Transverse colon (tissue), 4 donors: ENCODE data around the gene SFMBT1. TPM values are rescaled to one million over a fixed set of nuclear protein-coding genes. Genes with fewer than 3 reads are reported as not detected.

Source experiments
- DNase-seq: peaks from one replicate; pipeline ENCODE4 v3.0.0-alpha.2; 2019
- H3K27ac ChIP-seq, 4 donors: fragments of 200-600 bp; sonication (generic); 2 replicates each; pipeline ENCODE4 v1.5.1; 2016 to 2018; ENCODE audit warnings: inconsistent platforms in 4 of 4
- H3K27me3 ChIP-seq: fragments of 200-600 bp; sonication (generic); 2 replicates; pipeline ENCODE4 v1.5.1; 2017; ENCODE audit warnings: inconsistent platforms
- H3K36me3 ChIP-seq, 4 donors: fragments of 200-600 bp; sonication (generic); 2 replicates each; pipeline ENCODE4 v1.5.1; 2017 to 2019; ENCODE audit warnings: inconsistent platforms in 4 of 4
- H3K4me1 ChIP-seq, 4 donors: fragments of 200-600 bp; sonication (generic); 2 replicates each; pipeline ENCODE4 v1.5.1; 2017 to 2020; ENCODE audit warnings: inconsistent platforms in 4 of 4
- H3K4me3 ChIP-seq, 4 donors: fragments of 200-600 bp; sonication (generic); 1 replicate in 1 of 4; 2 replicates in 3 of 4; pipeline versions ENCODE4 v1.5.1 to v1.6.1; 2017 to 2019; ENCODE audit warnings: inconsistent platforms in 4 of 4
- H3K9me3 ChIP-seq, 2 donors: fragments of 200-600 bp; sonication (generic); 2 replicates each; pipeline ENCODE4 v1.5.1; 2017 to 2019; ENCODE audit warnings: inconsistent platforms in 2 of 2
- EP300 ChIP-seq: sonication (generic); formaldehyde crosslinking; IDR thresholded peaks from one replicate; pipeline ENCODE4 v1.6.1; 2017; ENCODE audit warnings: antibody characterized with exemption, low read depth
- POLR2A ChIP-seq: fragments of 450-650 bp; IDR thresholded peaks from one replicate; pipeline ENCODE4 v1.6.1; 2016; ENCODE audit warnings: antibody characterized with exemption, mild to moderate bottlenecking, moderate library complexity
- POLR2AphosphoS5 ChIP-seq, 3 donors: sonication (generic); formaldehyde crosslinking; IDR thresholded peaks; one replicate each; pipeline ENCODE4 v1.6.1; 2016; ENCODE audit warnings: antibody characterized with exemption in 3 of 3
- WGBS, 2 donors: methylation state at CpG; one replicate each; pipeline ENCODE4 v1.1.5; 2018; ENCODE audit warnings: low coverage in 1 of 2; 5-methylcytosine and 5-hydroxymethylcytosine counted together
- in situ Hi-C, 4 donors: fragments of 200-750 bp; cut with MboI; loops; one replicate each; pipeline versions ENCODE4 v1.15.0 to v1.15.1; 2017; ENCODE audit warnings: low sequenced_read_pairs in 3 of 4, low pct_ligation_motif_present in 1 of 4, low pct_unique_long_range_greater_than_20kb in 1 of 4
- intact Hi-C: fragments of 100-400 bp; cut with DNase I; formaldehyde crosslinking; loops from one replicate; pipeline ENCODE4 v1.15.1; 2023; ENCODE audit warnings: low total_unique reads
- total RNA-seq, 4 donors: library from RNA; depleted of rRNA; stranded (reverse); fragments of >200 nt; gene quantifications; one replicate each; pipeline ENCODE4 v1.1.0, GENCODE V29; 2016
- TF ChIP-seq, protein P1 (sequence below), 5 experiments: fragments of 200-600 bp in 3 of 5; fragments of 450-650 bp in 2 of 5; sonication (generic) in 3 of 5; IDR thresholded peaks; 1 replicate in 2 of 5; 2 replicates in 3 of 5; pipeline ENCODE4 v1.5.1; 2016 to 2017; ENCODE audit warnings: antibody characterized with exemption in 5 of 5, inconsistent platforms in 3 of 5, mild to moderate bottlenecking in 2 of 5, moderate library complexity in 1 of 5

The SFMBT1 gene
- total RNA-seq, 4 donors from 2014 or later: 1.9 to 33.0 (median 18.1) TPM

- Histone ChIP-seq H3K27me3 (no peaks in the 10 kb centered on the region), H3K4me1 (peaks cover 0 to 4% (median 0%) of the 10 kb centered on the region in 4 donors), H3K4me3 (no peak overlapping the region), H3K9me3 (no peaks in the 10 kb centered on the region), H3K27ac (peak overlapping the region in 1 of 4 donors; percentile 5), H3K36me3 (no peaks in the 10 kb centered on the region)
- in situ Hi-C loops: no loop called here
- 89 to 100% methylated on average over 1 to 5 of the region's 5 CpGs for WGBS, 2 donors
- intact Hi-C loops: no loop called here
- DNase-seq: no peak
- TF ChIP-seq, protein P1, sequence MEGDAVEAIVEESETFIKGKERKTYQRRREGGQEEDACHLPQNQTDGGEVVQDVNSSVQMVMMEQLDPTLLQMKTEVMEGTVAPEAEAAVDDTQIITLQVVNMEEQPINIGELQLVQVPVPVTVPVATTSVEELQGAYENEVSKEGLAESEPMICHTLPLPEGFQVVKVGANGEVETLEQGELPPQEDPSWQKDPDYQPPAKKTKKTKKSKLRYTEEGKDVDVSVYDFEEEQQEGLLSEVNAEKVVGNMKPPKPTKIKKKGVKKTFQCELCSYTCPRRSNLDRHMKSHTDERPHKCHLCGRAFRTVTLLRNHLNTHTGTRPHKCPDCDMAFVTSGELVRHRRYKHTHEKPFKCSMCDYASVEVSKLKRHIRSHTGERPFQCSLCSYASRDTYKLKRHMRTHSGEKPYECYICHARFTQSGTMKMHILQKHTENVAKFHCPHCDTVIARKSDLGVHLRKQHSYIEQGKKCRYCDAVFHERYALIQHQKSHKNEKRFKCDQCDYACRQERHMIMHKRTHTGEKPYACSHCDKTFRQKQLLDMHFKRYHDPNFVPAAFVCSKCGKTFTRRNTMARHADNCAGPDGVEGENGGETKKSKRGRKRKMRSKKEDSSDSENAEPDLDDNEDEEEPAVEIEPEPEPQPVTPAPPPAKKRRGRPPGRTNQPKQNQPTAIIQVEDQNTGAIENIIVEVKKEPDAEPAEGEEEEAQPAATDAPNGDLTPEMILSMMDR (IDR thresholded peaks at IDR 0.05): no peak
- TF ChIP-seq POLR2A (no peak), POLR2AphosphoS5 (IDR thresholded peaks at IDR 0.05) (no peak), EP300 (no peak)
Observed at GRCh38 chr3:52856666-52857065, 189.2 kb downstream of the SFMBT1 start.

DNA sequence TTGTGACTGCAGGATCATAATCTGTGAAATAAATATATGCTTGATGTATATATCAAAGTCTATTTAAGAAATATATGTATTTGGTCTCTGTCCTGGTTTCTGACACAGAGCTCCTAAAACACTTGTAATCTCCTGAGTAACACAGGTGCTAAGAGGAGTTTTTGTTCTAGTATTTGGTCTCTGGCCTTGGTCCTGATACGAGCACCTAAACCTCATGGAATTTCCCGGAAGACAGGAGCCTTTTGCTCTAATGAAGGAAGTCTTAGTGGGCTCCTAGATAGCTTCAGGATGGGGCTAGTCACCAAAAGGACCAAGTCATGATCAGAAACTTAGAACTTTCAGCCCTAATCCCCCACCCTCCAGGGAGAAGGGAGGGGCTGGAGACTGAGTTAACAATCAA, 191.9 kb downstream of the SFMBT1 start:
- WGBS, 2 donors: 87 to 90% methylated on average over 2 of the region's 2 CpGs
- Histone ChIP-seq H3K4me1 (peaks cover 0 to 4% (median 0%) of the 10 kb centered on the region in 4 donors), H3K27me3 (no peaks in the 10 kb centered on the region), H3K9me3 (no peaks in the 10 kb centered on the region), H3K36me3 (peaks cover 0 to 4% (median 0%) of the 10 kb centered on the region in 4 donors), H3K4me3 (no peak overlapping the region), H3K27ac (no peak overlapping the region)
- in situ Hi-C loops (no loop called here), intact Hi-C loops (no loop called here)
- TF ChIP-seq POLR2A: no peak
- TF ChIP-seq, protein P1 (IDR thresholded peaks at IDR 0.05): no peak
- no peak for TF ChIP-seq EP300
- no peak for TF ChIP-seq POLR2AphosphoS5 (IDR thresholded peaks at IDR 0.05)
- no peak for DNase-seq

Other genes starting within 250 kb of the SFMBT1 start
- 1 to 10 TPM in 3 of 4 donors, under 1 TPM in 1; 0.60 to 9.5 (median 4.9) TPM for gene ITIH4, start 215.4 kb downstream of the SFMBT1 start, total RNA-seq
- 10 to 100 TPM in 2 of 4 donors, 1 to 10 TPM in 2; 3.0 to 26.5 (median 11.8) TPM for gene MUSTN1, start 211.1 kb downstream of the SFMBT1 start, total RNA-seq
- 10 to 100 TPM in 3 of 4 donors, 1 to 10 TPM in 1; 8.2 to 33.0 (median 16.4) TPM for gene STIMATE, start 148.5 kb downstream of the SFMBT1 start, total RNA-seq
- gene RFT1, start 84.4 kb upstream of the SFMBT1 start, total RNA-seq: 10 to 100 TPM in 1 of 4 donors, 1 to 10 TPM in 3; 2.2 to 10.3 (median 8.5) TPM
- 10 to 100 TPM; 43.8 to 78.9 (median 55.9) TPM for gene PRKCD, start 115.1 kb upstream of the SFMBT1 start, total RNA-seq
- gene TKT, start 209.9 kb upstream of the SFMBT1 start, total RNA-seq: 100 to 1,000 TPM in 3 of 4 donors, 10 to 100 TPM in 1; 97.3 to 338 (median 167) TPM